ENCODE results near the gene MPP4.

MPP4 gene

GRCh38 chr2:201621293-201621999, 77.0 kb downstream of the MPP4 start:
- H3K4me3 ChIP-seq (ENCODE audit: low read length), result no peak overlapping the region
- no peak for DNase-seq (ENCODE audit: low read depth)
- TF ChIP-seq CTCF (IDR thresholded peaks at IDR 0.05; ENCODE audit: insufficient read depth, low read depth, low read length, missing control alignments), result no peak

- DNase-seq (ENCODE audit: low read depth), result peak; percentile 57
- TF ChIP-seq CTCF (IDR thresholded peaks at IDR 0.05; ENCODE audit: insufficient read depth, low read depth, low read length, missing control alignments), result peak; percentile 30
- H3K4me3 ChIP-seq (ENCODE audit: low read length), result no peak overlapping the region
These were observed 79.4 kb downstream of the MPP4 start for GRCh38 chr2:201618744-201619662.

DNA sequence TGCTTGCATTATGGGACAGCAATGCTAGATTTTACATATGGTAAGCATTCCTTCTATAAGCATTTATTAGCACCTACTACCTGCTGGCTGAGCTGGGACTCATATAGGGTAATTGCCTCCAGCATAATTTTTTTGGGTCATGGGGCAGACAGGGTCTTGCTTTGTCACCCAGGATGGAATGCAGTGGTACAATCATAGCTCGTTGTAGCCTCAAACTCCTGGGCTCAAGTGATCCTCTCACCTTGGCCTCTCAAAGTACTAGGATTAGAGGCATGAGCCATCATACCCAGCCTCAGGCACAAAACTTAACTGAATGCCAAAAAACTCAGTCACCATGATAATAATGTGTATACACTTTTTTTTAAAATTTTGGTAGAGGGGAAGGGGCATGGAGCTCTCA, 90.4 kb downstream of the MPP4 start:
- DNase-seq (ENCODE audit: low read depth), result no peak
- TF ChIP-seq CTCF (IDR thresholded peaks at IDR 0.05; ENCODE audit: insufficient read depth, low read depth, low read length, missing control alignments), result no peak
- no peak overlapping the region for H3K4me3 ChIP-seq (ENCODE audit: low read length)

GRCh38 chr2:201607568-201607967, 90.9 kb downstream of the MPP4 start:
- no peak for DNase-seq (ENCODE audit: low read depth)
- H3K4me3 ChIP-seq (ENCODE audit: low read length), result no peak overlapping the region
- TF ChIP-seq CTCF (IDR thresholded peaks at IDR 0.05; ENCODE audit: insufficient read depth, low read depth, low read length, missing control alignments), result no peak

DNA sequence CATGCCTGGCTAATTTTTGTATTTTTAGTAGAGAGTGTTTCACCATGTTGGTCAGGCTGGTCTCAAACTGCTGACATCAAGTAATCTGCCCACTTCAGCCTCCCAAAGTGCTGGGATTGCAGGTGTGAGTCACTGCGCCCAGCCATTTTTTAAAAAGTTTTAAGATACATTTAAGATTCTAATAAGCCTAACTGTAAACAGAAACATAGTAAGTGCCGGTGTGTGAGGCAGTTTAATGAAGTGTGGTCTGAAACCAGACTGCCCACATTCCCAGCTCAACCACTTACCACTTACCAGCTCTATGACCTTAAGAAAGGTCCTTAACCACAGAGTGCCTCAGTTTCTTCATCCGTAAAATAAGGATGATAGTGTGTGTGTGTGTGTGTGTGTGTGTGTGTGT, 97.5 kb downstream of the MPP4 start:
- no peak overlapping the region for H3K4me3 ChIP-seq (ENCODE audit: low read length)
- DNase-seq (ENCODE audit: low read depth), result peak; percentile 8
- TF ChIP-seq CTCF (IDR thresholded peaks at IDR 0.05; ENCODE audit: insufficient read depth, low read depth, low read length, missing control alignments), result no peak

GRCh38 chr2:201597397-201597796, 101.0 kb downstream of the MPP4 start:
- DNase-seq (ENCODE audit: low read depth), result no peak
- no peak overlapping the region for H3K4me3 ChIP-seq (ENCODE audit: low read length)
- no peak for TF ChIP-seq CTCF (IDR thresholded peaks at IDR 0.05; ENCODE audit: insufficient read depth, low read depth, low read length, missing control alignments)

All from epithelial cell of esophagus (primary cell).